ENCODE results near the gene PRKAG2. TPM values are rescaled to one million over a fixed set of nuclear protein-coding genes. Genes with fewer than 3 reads are reported as not detected.

Gene PRKAG2
- total and polyA plus RNA-seq, 2 of the 13 experiments (the other 11 are each of a cell fraction or from before 2014, with no cell fraction given), result 0.90 to 1.3 TPM

GRCh38 chr7:151642746-151643145 is 234.2 kb downstream of the PRKAG2 start:
- intact Hi-C loops (cut with micrococcal nuclease; ENCODE audit: unreplicated experiment), result no loop called here
- H3K9ac ChIP-seq (ENCODE audit: insufficient read depth, low read depth, low read length), result no peak overlapping the region
- ChIA-PET POLR2A (no interaction called here), CTCF (ENCODE audit: low intra/inter-chr PET ratio, low total read pairs) (no interaction called here)
- BruUV-seq (replicated peaks), result no TSS peak
- no peak overlapping the region for H3K4me3 ChIP-seq (replicated peaks in 1 of 3; ENCODE audit: insufficient read depth in 1 of 3, low read depth in 2 of 3, low read length in 3 of 3)
- ATAC-seq (no peak), FAIRE-seq (no peak), DNase-seq (ENCODE audit: low spot score) (no peak)
- H3K79me2 ChIP-seq (ENCODE audit: insufficient read depth, low read length), result no peaks in the 10 kb centered on the region
- H3K36me3 ChIP-seq (replicated peaks in 1 of 2; ENCODE audit: control insufficient read depth in 1 of 2, insufficient read depth in 2 of 2, low read length in 2 of 2), result no peaks in the 10 kb centered on the region
- H3K9me3 ChIP-seq (ENCODE audit: low read length), result no peaks in the 10 kb centered on the region
- H2AFZ ChIP-seq (ENCODE audit: low read length), result no peak overlapping the region
- no peak overlapping the region for H3K4me2 ChIP-seq (ENCODE audit: low read depth, low read length)
- TF ChIP-seq, protein P1, sequence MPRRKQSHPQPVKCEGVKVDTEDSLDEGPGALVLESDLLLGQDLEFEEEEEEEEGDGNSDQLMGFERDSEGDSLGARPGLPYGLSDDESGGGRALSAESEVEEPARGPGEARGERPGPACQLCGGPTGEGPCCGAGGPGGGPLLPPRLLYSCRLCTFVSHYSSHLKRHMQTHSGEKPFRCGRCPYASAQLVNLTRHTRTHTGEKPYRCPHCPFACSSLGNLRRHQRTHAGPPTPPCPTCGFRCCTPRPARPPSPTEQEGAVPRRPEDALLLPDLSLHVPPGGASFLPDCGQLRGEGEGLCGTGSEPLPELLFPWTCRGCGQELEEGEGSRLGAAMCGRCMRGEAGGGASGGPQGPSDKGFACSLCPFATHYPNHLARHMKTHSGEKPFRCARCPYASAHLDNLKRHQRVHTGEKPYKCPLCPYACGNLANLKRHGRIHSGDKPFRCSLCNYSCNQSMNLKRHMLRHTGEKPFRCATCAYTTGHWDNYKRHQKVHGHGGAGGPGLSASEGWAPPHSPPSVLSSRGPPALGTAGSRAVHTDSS (CRISPR knock-in tag; conservative IDR thresholded peaks at IDR 0.05), result no peak
- no peak for TF ChIP-seq SCMH1 (CRISPR knock-in tag; IDR thresholded peaks at IDR 0.05; ENCODE audit: borderline replicate concordance)
- no peak for TF ChIP-seq ATF2 (CRISPR knock-in tag; IDR thresholded peaks at IDR 0.05)
- no peak for TF ChIP-seq ZNF430 (CRISPR knock-in tag; IDR thresholded peaks at IDR 0.05)
- no peak for TF ChIP-seq PRDM4 (CRISPR knock-in tag; IDR thresholded peaks at IDR 0.05; ENCODE audit: borderline replicate concordance)
- TF ChIP-seq MXI1 (IDR thresholded peaks at IDR 0.05; ENCODE audit: borderline replicate concordance, low read depth, low read length), result no peak
- no peak for TF ChIP-seq KAT8 (CRISPR knock-in tag; IDR thresholded peaks at IDR 0.05)
- no peak for TF ChIP-seq MEIS1 (CRISPR knock-in tag; IDR thresholded peaks at IDR 0.05; ENCODE audit: borderline replicate concordance)
- TF ChIP-seq, protein P2, sequence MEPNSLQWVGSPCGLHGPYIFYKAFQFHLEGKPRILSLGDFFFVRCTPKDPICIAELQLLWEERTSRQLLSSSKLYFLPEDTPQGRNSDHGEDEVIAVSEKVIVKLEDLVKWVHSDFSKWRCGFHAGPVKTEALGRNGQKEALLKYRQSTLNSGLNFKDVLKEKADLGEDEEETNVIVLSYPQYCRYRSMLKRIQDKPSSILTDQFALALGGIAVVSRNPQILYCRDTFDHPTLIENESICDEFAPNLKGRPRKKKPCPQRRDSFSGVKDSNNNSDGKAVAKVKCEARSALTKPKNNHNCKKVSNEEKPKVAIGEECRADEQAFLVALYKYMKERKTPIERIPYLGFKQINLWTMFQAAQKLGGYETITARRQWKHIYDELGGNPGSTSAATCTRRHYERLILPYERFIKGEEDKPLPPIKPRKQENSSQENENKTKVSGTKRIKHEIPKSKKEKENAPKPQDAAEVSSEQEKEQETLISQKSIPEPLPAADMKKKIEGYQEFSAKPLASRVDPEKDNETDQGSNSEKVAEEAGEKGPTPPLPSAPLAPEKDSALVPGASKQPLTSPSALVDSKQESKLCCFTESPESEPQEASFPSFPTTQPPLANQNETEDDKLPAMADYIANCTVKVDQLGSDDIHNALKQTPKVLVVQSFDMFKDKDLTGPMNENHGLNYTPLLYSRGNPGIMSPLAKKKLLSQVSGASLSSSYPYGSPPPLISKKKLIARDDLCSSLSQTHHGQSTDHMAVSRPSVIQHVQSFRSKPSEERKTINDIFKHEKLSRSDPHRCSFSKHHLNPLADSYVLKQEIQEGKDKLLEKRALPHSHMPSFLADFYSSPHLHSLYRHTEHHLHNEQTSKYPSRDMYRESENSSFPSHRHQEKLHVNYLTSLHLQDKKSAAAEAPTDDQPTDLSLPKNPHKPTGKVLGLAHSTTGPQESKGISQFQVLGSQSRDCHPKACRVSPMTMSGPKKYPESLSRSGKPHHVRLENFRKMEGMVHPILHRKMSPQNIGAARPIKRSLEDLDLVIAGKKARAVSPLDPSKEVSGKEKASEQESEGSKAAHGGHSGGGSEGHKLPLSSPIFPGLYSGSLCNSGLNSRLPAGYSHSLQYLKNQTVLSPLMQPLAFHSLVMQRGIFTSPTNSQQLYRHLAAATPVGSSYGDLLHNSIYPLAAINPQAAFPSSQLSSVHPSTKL (CRISPR knock-in tag; IDR thresholded peaks at IDR 0.05), result no peak
- TF ChIP-seq TMF1 (CRISPR knock-in tag; IDR thresholded peaks at IDR 0.05; ENCODE audit: low read depth), result no peak
- TF ChIP-seq TERF1 (CRISPR knock-in tag; IDR thresholded peaks at IDR 0.05), result no peak
- TF ChIP-seq ZNF563 (CRISPR knock-in tag; IDR thresholded peaks at IDR 0.05), result no peak
- TF ChIP-seq ZSCAN25 (CRISPR knock-in tag; IDR thresholded peaks at IDR 0.05), result no peak
- H3K27ac ChIP-seq (ENCODE audit: extremely low read length, insufficient read depth, low read length), result no peak overlapping the region
- H3K4me1 ChIP-seq (ENCODE audit: insufficient read depth, low read length), result no peaks in the 10 kb centered on the region
- peaks cover 0 to 5% of the 10 kb centered on the region in 2 experiments; a peak in 2 of 5 replicates for H3K27me3 ChIP-seq (ENCODE audit: control insufficient read depth in 1 of 2, insufficient read depth in 2 of 2, low read length in 2 of 2)
- WGBS (ENCODE audit: low lambda C conversion rate), result 15% methylated on average over 3 of the region's 3 CpGs
- in situ Hi-C loops (cut with HindIII; ENCODE audit: extremely low pct_ligation_motif_present, low pct_unique_long_range_greater_than_20kb), result no loop called here
- no peaks in the 10 kb centered on the region for H4K20me1 ChIP-seq (ENCODE audit: insufficient read depth, low read length)
